SIG-M5 treated with dmso at 0.1 percent for 504 hours (cell line): ENCODE results near the gene KLHDC9.
"Not testable (repeated sequence)": the region's sequence is repeated elsewhere in the genome, so short reads cannot be mapped to it uniquely, and the experiment has no call there.

Source experiments
- DNase-seq: peaks from one replicate; lab custom pipeline; 2025; ENCODE audit not compliant: unreplicated experiment; lab: John Stamatoyannopoulos, UW

The KLHDC9 gene, protein sequence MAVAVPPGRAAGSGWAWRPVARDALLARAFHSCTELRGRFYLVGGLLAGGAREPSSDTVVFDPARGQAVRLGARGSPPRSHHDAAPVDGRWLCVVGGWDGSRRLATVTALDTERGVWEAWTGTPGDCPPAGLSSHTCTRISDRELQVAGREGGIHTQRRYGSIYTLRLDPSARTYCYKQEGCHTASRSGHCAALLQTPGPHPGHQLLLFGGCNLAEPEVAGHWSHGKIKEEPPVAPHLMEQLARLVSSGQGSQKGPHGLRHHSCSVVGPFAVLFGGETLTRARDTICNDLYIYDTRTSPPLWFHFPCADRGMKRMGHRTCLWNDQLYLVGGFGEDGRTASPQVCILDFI

DNA sequence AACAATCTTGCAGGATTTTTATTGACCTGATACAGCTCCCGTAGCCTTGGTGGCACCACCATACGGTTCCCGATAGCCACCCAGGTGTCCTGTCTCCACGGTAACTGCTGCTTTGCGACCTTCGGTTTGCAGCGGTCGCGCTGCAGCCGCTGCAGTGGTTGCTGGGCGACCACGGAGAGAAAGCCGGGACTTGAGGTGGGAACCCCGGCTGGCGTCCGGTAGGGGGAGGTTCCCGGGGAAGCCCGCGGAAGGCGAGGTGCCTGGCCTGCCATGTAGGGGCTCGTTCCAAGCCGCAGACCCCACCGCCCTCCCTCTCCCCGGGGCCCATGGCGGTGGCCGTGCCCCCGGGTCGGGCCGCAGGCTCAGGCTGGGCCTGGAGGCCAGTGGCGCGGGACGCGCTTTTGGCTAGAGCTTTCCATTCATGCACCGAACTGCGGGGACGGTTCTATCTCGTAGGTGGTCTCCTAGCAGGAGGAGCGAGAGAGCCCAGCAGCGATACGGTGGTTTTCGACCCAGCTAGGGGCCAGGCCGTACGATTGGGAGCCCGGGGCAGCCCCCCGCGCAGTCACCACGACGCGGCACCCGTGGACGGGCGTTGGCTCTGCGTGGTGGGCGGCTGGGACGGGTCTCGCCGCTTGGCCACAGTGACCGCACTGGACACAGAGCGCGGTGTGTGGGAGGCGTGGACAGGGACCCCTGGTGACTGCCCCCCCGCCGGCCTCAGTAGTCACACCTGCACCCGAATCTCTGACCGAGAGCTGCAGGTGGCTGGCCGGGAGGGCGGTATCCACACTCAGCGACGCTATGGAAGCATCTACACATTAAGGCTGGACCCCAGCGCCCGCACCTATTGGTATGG is at the start of gene KLHDC9:
Gene KLHDC9, plus strand, starts transcription at position 152 of the 859 bp plus-strand sequence. Its CDS starts 175 bp downstream, at position 327.
- no peak for DNase-seq

DNA sequence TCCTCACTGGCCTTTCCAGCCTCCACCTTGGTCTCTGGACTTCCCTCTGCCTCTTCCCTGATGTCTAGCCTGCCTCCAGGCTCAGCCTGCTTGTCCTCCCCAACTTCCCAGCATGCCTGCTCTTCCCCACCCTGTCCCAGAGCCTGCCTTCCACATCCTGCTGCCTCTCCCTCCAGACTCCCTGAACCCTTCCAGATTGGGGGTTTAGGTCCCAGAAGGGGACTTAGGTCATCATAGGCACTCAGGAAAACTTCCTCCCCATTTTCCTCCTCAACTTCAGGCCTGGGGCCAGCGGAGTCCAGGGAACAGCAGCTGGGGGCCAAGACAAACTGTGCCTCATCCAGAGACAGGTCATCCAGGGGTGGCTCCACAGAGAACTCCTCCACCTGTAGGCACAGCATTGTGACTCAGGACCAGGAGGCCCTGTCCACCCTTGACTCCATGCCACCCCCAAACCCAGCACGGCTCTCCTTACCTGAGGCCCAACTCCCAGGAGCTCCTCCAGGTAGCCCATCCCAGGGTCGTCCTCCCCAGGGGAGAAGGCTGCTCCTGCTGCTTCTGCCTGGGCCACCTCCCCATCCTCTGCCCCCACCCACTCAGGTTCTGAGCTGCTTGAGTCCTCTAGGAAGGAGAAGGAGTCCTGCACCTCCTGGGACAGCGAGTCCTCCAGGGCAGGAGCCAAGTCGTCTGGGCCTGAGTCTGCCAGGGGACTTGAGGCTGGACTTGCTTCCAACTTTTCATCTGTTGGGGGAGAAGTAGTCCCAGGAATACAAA is 49.0 kb upstream of the KLHDC9 start:
- no peak for DNase-seq

DNA sequence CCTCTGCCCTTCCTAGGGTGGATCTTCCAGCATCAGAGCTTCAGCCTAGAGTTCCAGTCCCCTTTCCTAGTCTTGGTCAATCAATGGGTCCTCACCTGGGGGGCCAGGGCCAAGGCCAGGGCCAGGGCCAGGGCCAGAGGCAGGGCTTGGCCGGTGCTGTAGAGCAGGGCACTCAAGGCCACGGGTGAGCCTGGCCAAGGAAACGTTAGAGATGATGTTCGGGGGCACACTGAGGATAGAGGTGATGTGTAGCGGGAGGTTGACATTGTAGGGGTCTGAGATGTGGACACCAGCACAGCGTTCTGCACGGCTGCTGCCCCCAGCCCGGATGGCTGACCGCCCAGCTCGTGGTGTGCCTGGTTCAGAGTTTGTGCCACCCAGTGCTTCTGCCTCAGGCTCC is 46.9 kb upstream of the KLHDC9 start:
- DNase-seq = no peak

DNA sequence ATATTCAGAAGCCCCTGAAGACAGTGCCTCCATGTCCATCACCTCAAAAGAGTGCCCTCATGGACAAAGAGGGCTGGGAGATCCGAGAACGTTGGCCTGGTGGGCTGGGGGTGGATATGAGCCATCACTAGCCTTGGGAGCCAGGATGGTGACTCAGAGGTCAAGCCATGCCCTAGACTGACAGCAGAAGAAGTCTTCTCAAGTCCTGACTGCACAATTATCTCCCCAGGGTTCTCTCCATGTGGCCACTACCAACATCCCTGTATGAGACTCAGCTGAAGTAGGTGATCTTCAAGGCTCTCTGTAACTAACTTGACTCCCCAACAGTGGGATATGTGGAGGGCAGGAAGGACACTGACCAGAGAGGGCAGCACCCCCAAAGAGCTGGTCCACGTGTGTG is 45.3 kb upstream of the KLHDC9 start:
- no peak for DNase-seq

DNA sequence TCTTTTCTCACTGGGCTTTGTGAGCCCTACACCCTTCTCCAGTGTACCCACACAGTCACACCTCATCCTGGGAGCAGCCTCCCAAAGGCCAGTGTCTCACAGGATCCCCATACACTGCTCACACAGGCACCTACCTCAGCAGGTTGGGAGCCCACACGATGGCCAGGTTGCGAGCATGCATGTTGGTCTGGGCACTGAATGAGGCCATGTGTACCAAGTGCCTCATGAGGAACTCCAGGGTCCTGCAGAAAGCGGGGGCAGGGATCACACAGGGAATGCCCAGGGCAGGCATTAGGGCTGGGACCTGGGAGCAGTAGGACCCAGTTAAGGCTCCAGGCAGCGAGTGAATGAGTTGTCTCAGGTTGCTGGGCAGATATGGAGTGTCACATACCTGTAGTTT is 43.9 kb upstream of the KLHDC9 start:
- no peak for DNase-seq

DNA sequence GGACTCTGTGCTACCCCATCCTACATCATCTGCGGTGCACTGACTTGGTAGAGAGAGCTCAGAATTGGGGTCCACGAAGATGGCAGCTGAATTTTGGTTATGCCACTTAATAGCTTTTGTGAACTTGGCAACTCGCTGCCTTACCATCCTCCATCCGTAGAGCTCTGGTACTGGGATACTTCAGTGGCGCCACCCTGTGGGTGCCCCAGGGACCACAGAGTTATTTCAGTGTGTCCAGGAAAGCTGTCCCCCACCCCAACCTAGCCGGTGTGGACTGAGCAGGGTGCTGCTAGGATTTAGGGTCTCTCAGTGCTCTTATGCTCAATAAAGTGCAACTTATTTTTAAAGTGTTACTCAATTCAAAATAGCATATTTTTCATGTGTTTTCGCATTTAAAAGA is 43.4 kb upstream of the KLHDC9 start:
- DNase-seq = no peak

DNA sequence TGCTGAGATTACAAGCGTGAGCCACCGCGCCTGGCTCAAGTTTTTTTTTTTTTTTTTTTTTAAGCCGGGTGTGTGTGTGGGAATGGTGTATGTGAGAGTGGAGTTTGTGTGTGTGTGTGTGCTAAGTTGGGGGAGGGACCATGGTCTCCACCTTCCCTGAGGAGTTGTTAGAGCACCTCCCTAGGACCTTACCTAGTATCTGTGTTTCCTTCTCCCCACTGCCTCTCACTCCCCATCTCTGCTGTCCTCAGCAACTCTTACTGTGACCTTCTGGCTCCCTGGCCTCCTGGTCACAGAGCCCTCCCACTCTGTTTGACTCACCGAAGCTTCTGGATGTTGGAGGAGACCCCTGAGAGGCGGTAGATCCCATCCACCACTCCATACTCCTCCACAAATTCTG is 38.9 kb upstream of the KLHDC9 start:
- no peak for DNase-seq

DNA sequence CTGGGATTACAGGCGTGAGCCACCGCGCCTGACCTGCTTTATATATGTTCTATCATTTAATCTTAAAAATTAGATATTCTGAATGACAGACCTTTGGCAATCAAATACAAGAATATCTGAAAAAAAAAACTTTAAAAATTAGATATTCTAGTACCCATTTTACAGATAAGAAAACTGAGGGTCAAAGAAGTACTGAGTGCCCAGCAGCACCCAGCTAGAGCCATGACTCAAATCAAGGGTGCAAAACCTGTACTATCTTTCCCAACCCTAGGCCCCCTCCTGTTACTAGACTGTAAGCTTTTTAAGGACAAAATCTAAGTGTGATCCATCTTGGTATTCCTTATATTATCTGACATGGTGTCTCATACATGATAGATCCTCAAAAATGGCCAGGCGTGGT is 36.7 kb upstream of the KLHDC9 start:
- DNase-seq = no peak

DNA sequence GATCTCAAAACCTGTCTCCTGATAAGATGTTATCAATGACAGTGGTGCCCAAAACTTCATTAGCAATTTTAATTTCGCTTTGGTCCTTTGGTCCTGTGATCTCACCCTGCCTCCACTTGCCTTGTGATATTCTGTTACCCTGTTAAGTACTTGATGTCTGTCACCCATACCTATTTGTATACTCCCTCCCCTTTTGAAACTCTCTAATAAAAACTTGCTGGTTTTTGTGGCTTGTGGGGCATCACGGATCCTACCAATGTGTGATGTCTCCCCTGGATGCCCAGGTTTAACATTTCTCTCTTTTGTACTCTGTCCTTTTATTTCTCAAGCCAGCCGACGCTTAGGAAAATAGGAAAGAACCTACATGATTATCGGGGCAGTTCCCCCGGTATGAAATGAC is 34.2 kb upstream of the KLHDC9 start:
- DNase-seq = not testable (repeated sequence)

DNA sequence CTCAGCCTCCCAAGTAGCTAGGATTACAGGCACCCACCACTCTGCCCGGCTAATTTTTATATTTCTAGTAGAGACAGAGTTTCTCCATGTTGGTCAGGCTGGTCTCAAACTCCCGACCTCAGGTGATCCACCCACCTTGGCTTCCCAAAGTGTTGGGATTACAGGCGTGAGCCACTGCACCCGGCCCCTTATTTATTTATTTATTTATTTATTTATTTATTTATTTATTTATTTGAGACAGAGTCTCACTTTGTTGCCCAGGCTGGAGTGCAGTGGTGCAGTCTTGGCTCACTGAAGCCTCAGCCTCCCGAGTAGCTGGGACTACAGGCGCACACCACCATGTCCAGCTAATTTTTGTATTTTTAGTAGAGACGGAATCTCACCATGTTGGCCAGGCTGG is 32.5 kb upstream of the KLHDC9 start:
- not testable (repeated sequence) for DNase-seq

DNA sequence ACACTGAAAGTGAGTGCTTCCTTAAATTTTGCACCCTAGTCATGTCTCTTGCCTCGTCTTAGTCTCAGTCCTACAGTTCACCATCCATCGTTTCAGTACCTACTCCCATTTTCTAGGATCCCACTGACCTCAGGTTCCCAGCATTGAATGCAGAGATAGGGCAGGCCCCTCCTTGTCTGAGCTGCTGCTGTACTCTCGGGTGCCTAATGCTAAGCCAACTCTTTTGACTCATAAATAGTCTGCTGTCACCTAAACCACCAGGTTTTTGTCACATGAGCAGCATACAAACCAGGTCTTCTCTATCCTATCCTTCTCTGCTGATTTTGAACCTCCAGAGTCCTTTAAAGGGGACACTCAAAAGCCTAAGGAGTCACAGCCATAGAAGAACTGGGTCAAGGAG is 31.5 kb upstream of the KLHDC9 start:
- no peak for DNase-seq

DNA sequence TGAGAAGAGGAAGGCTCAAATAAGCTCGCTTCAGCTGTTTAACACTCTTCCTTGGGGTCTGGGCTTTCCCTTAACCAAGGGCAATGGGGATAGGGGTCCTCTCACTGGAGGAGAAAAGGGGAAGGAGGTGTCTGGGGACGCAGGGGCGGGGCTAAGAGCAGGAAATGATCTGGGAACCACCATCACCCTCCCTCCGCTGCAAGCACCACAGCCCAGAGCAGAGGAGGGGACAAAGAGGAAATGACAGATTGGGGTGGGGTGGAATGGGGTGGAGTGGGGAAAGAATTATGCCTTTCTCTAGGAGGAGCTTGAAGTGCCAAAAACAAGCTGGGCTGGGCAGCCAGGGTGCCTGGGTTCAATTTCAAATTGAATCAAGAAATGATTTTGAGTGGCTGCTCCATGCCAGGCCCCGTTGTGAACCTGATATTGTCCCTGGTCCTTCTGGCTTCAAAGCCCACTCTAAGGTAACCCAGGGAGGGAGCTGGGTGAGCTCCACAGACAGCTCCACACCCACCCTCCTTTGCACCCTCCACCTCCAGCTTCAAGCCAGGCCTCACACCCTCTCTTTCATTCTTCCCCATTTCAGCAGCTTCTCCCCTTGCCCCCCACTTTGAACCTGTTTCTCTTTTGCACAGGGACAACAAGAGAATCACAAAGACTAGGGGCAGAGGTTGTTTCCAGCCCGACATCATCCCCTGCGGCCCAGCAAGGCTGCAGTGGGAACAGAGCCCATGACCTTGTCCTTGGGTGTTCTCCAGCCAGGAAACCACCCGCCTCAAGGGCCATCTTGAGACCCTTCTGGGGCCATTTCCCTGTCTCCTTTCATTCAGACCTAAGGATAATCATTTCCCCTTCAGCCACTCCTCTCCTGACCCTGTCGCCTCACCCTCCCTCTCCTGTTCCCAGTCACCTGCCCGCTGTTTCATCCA is 29.6 kb upstream of the KLHDC9 start:
- peak; percentile 98 for DNase-seq

DNA sequence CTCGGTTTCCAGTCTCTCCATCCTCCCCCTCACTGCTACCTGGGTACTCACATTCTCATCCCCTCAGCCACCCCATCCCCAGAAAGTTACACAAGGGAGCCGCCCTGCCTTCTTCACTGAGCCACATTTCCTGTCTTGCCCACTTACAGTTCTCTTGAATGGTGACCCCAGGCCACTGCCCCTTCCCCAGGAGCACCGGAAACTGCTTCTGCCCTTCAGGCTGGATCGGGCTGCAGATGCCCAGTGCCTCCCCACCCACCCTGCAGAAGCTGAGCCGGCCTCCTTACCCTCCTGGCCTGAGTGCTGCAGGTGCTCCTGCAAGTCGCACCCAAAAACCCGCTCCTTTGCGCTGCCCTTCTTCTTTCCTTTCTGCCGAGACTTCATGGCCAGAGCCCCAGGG is 28.9 kb upstream of the KLHDC9 start:
- DNase-seq = no peak

DNA sequence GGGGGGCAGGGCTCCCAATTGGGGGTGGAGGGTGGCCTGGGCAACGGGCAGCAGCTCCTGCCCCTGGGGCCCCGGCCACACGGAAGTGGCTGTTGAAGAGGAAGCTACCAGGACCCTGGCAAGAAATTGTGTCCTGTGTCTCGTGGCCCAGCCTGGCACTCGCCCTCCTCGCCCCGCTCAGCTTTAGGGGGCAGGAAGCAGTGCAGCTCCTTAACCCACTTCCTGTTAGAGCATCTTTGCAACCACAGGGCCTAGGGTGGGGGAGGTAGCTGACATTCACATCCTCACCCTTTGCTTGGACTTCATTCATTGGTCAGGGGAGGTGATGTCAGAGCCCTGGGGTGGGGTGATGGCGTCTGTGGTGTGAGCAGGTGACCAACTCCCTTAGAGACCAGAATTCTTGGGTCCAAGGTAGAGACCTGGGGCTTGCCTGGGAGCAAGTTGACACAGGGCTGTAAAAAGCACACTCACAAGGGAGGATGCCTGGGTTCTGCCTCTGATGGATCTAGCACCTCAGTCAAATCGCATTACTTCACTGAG is 28.4 kb upstream of the KLHDC9 start, which contains the start of gene ARHGAP30:
Gene ARHGAP30, minus strand, starts transcription at position 161 of the 540 bp plus-strand sequence. CDS start 267 bp downstream, outside the sequence.
- peak; percentile 98 for DNase-seq

DNA sequence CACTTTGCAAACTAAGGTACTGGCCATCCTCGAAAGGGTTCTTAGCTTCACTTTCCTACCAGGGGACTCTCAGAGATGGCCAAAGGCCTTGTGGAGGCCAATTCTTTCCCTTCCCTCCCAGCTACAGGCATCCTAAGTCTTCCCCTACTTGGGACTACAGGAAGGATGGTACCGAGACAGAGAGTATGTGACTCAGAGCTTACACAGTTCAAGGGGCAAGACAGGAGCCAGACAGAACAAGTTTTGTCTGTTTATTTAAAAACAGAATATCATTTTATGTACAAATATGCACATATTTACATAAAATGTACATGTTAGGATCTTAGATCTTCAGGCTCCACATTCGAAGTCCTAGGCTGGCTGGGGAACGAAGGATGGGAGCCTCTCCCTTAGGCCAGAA is 27.4 kb upstream of the KLHDC9 start:
- no peak for DNase-seq

DNA sequence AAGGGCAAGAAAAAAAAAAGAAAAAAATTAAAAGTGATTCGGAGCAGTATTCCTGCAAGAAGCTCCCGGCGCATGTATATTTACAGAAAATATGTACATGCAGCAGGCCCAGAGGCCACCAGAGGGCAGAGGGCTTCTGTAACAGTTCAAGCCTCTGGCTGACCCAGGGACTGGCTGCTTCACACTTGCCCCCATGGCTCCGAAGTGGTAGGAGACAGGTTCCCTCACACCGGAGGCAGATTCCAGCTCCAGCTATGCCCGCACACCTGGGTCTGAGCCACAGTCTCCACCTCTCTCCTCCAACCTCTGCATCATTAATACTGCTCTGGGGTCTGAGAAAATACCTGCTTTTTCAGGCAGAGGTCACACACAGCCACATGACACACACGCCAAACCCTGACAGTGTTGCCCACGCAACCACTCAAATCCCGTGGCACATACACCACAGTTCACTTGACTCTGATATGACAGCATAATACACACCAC is 26.2 kb upstream of the KLHDC9 start:
- peak; percentile 56 for DNase-seq

DNA sequence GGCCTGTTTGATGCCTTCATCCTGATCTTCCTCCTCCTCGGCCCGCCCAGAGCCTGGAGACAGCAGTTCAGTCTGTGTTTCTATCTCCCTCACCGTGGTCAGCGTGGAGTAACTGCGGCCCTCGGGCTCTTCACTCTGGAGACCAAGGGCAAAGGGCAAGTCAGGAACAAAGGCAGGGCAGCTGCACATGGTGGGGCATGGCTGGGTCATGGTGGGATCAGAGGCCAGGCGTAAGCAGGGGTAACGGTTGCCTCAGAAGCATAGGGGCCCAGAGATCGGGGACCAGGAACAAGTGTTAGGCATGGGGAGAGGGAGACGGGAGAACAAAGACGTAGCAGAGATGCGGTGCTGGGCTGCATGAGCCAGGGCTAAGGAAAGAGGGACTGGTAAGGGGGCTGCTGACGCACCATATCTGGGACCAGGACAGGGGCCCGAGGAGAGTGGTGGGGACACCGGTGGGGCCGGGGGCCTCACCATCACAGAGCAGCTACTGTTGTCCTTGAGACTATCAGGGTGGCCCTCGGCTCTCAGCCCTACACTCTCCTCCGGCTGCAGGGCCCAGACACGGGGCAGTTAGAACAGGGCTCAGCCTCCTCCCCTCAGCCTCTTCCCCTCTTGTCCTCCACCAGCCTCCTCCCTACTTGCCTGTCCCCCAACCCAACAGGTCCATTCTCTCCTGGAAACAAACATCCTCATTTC is 25.3 kb upstream of the KLHDC9 start:
- no peak for DNase-seq

DNA sequence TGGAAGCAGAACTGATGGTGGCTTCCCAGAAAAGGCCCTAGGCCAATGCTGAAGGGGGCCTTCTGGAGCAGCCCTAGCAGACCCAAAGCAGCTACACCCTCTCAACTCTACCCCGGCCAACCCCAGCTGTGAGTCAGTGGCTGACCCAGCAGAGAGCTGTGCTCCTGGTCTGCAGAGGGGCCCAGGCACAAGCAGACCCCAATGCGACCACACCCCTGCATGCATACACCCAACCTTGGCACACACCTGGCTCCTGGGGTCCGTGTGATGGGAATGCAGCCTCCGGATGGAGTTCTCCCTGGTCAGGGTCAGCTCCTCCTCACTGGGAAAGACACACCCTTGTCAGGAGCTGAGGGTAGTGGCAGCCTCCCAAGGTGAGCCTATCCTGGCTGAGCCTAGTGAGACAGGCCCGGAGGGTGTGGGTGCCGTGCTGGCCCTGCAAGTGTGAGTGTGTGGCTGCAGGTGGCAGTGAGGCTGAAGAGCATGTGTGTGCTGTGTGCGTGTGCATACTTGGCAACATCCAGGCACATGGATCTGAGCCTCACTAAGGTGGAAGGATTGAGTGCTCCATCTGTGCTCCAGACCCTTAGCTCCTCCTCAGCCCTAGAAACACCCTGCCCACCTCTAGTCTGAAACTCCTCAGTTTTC is 24.6 kb upstream of the KLHDC9 start:
- DNase-seq = no peak
